ENCODE results near the gene CNTNAP5. TPM values are rescaled to one million over a fixed set of nuclear protein-coding genes. Genes with fewer than 3 reads are reported as not detected.

Gene CNTNAP5
- total and polyA plus RNA-seq, 2 of the 4 experiments (the other 2 are of a cell fraction), result not detected

- ATAC-seq (ENCODE audit: low read depth) (no peak), DNase-seq (no peak)
- Histone ChIP-seq H3K4me3 (ENCODE audit: insufficient read depth, low read depth, low read length) (no peak overlapping the region), H3K36me3 (ENCODE audit: control insufficient read depth, insufficient read depth, low read length) (no peaks in the 10 kb centered on the region), H2BK15ac (ENCODE audit: low read depth, low read length) (no peak overlapping the region), H3K23ac (ENCODE audit: low read depth, low read length) (no peak overlapping the region), H3K4me2 (ENCODE audit: low read depth, low read length) (no peak overlapping the region), H2AFZ (replicated peaks; ENCODE audit: low read length, poor library complexity) (no peak overlapping the region), H4K5ac (ENCODE audit: low read depth, low read length) (no peak overlapping the region), H3K4ac (ENCODE audit: low read depth, low read length) (no peak overlapping the region), H3K56ac (ENCODE audit: extremely low read depth, insufficient read depth, low read length) (no peak overlapping the region), H2AK9ac (replicated peaks; ENCODE audit: low read depth, low read length, poor library complexity) (no peak overlapping the region), H2BK20ac (ENCODE audit: low read depth, low read length) (no peak overlapping the region), H3K27ac (ENCODE audit: insufficient read depth, low read length) (no peak overlapping the region), H3K9me3 (ENCODE audit: control insufficient read depth, insufficient read depth, low read length) (no peaks in the 10 kb centered on the region), H2AK5ac (ENCODE audit: low read depth, low read length) (no peak overlapping the region), H3K4me1 (ENCODE audit: control insufficient read depth, insufficient read depth, low read length) (no peaks in the 10 kb centered on the region), H3K14ac (replicated peaks; ENCODE audit: low read depth, low read length) (no peak overlapping the region), H4K91ac (ENCODE audit: insufficient read depth, low read depth, low read length) (no peak overlapping the region), H4K8ac (ENCODE audit: low read depth in 2 of 2, low read length in 2 of 2) (no peak overlapping the region), H3K18ac (ENCODE audit: low read depth, low read length) (no peak overlapping the region), H4K20me1 (ENCODE audit: insufficient read depth, low read length) (no peaks in the 10 kb centered on the region), H3K79me1 (ENCODE audit: low read depth in 1 of 2, low read length in 2 of 2) (no peaks in the 10 kb centered on the region), H3K9ac (ENCODE audit: low read depth, low read length) (no peak overlapping the region), H3K9me1 (ENCODE audit: insufficient read depth, low read length) (no peaks in the 10 kb centered on the region), H3K27me3 (ENCODE audit: control insufficient read depth, insufficient read depth, low read length) (no peaks in the 10 kb centered on the region), H2BK5ac (ENCODE audit: low read depth, low read length, poor library complexity, severe bottlenecking) (no peak overlapping the region), H2BK120ac (ENCODE audit: low read depth, low read length) (no peak overlapping the region)
- no CpG with 5 or more reads among the region's 2 CpGs for WGBS, 2 experiments (ENCODE audit: extremely low coverage in 2 of 2, insufficient read length in 1 of 2)
- CTCF ChIA-PET, result no interaction called here
- in situ Hi-C loops (cut with MboI; ENCODE audit: low sequenced_read_pairs) (no loop called here), intact Hi-C loops (cut with micrococcal nuclease) (no loop called here), dilution Hi-C loops (cut with HindIII; ENCODE audit: low sequenced_read_pairs, unreplicated experiment) (no loop called here)
- no TSS peak for BruUV-seq (replicated peaks)
- POLR2A ChIA-PET (ENCODE audit: unreplicated experiment), result no interaction called here
- TF ChIP-seq MXI1 (IDR thresholded peaks at IDR 0.05; ENCODE audit: borderline replicate concordance, low read depth, low read length) (no peak), BHLHE40 (IDR thresholded peaks at IDR 0.05; ENCODE audit: low read depth, low read length) (no peak), RCOR1 (IDR thresholded peaks at IDR 0.05; ENCODE audit: insufficient replicate concordance, low read length) (no peak), RAD21 (IDR thresholded peaks at IDR 0.05; ENCODE audit: low read length) (no peak), MAFK (IDR thresholded peaks at IDR 0.05; ENCODE audit: low read depth, low read length) (no peak), CEBPB (IDR thresholded peaks at IDR 0.05; ENCODE audit: low read depth, low read length) (no peak), CHD1 (IDR thresholded peaks at IDR 0.05; ENCODE audit: low read depth, low read length) (no peak), CTCF (conservative IDR thresholded peaks at IDR 0.05; ENCODE audit: low read depth, low read length) (no peak), USF2 (IDR thresholded peaks at IDR 0.05; ENCODE audit: low read depth, low read length) (no peak), SMC3 (IDR thresholded peaks at IDR 0.05; ENCODE audit: low read depth, low read length) (no peak), FOS (IDR thresholded peaks at IDR 0.05; ENCODE audit: low read depth, low read length) (no peak), RFX5 (IDR thresholded peaks at IDR 0.05; ENCODE audit: low read depth, low read length) (no peak)
Observed at GRCh38 chr2:124740636-124741035, 715.5 kb downstream of the CNTNAP5 start.

Data from IMR-90 (cell line).